ENCODE data around the gene CCDC12. TPM values are rescaled to one million over a fixed set of nuclear protein-coding genes. Genes with fewer than 3 reads are reported as not detected.

The CCDC12 gene
- total RNA-seq, 1 experiment from 2014 or later: 36.0 TPM

DNA sequence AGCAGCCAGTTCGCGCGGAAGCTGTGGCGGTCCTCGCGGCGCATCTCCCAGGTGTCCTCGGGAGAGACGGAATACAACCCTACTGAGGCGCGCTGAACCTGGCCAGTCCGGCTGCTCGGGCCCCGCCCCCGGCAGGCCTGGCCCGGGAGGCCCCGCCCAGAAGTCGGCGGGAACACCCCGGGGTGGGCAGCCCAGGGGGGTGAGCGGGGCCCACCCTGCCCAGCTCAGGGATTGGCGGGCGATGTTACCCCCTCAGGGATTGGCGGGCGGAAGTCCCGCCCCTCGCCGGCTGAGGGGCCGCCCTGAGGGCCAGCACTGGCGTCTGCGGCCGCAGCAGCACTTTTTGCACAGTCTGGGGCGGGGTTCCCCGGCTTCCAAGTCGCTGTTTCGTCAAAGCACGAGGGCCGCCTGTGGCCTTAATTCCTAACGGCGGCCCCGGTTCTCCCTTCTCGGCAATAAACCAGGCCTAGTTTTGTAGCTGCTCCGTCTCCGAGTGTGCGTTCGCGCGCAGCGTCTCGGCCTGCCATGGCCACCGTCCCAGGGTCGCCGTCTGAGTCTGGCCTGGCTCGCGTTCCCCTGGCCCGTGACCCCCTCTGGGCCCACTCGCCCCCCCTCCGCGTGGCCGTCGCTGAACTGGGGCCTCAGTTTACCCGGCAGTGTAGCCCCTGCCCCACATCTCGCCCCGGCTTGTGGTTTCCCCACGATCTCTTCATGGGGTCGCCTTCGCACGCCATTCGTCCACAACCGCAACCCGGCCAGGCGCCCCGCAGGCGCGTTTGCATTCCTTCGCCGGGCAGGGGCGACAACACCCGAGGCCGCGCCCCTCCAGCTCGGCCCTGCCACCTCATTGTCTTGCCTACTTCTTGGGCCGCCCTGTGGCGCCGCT, 32.9 kb upstream of the CCDC12 start:
- DNase-seq (ENCODE audit: low read depth): peak; percentile 94
- in situ Hi-C loops (cut with HindIII; ENCODE audit: low pct_unique_long_range_greater_than_20kb, low sequenced_read_pairs): no loop called here

DNA sequence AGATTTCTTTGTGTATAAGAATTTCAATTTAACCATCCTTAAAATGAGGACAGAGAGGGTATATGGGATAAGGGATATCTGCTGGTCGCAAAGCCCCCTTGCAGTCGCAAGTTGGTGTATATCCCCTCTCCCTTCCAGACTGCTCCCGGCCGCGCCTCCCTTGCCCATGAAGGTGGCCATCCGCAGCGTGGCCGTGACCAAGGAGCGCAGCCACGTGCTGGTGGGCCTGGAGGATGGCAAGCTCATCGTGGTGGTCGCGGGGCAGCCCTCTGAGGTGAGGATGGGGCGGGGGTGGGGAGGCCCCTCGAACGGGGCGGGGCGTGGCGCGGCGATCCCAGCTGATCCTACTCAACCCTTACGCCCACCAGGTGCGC, 32.3 kb upstream of the CCDC12 start:
- in situ Hi-C loops (cut with HindIII; ENCODE audit: low pct_unique_long_range_greater_than_20kb, low sequenced_read_pairs): no loop called here
- no peak for DNase-seq (ENCODE audit: low read depth)

DNA sequence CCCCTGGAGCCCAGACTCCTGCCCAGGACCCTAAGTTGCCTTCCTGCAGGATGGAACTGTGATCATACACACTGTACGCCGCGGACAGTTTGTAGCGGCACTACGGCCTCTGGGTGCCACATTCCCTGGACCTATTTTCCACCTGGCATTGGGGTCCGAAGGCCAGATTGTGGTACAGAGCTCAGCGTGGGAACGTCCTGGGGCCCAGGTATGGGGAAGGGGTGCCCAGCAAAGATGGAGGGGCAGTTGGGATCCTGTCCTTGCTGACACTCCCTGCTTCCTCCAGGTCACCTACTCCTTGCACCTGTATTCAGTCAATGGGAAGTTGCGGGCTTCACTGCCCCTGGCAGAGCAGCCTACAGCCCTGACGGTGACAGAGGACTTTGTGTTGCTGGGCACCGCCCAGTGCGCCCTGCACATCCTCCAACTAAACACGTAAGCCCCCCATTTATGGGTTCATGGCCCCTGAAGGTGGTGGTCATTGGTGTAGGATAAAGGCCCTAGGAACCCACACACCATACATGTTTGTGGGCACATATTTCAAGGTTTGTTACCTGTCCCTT, 31.8 kb upstream of the CCDC12 start:
- in situ Hi-C loops (cut with HindIII; ENCODE audit: low pct_unique_long_range_greater_than_20kb, low sequenced_read_pairs): no loop called here
- DNase-seq (ENCODE audit: low read depth): no peak

DNA sequence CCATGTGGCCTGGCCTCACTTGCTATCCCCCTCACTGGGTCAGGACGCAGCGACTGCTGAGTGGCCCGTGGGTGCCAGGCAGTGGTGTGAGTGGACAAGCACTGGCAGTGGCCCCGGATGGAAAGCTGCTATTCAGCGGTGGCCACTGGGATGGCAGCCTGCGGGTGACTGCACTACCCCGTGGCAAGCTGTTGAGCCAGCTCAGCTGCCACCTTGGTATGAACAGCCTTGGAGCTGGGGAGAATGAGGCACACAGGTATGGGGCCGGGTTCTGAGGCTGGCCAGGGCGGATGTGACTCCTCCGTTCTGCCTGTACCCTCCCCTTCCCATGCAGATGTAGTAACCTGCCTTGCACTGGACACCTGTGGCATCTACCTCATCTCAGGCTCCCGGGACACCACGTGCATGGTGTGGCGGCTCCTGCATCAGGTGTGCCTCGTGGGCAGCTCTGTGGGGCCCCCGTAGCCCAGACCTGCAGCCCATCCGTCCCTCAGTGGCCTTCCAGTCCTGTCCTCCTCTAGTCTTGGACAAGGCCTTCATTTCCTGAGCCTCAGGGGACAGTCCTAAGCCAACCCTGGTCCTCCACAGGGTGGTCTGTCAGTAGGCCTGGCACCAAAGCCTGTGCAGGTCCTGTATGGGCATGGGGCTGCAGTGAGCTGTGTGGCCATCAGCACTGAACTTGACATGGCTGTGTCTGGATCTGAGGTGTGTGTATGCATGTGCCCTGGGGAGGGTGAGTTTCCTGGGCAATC, 31.1 kb upstream of the CCDC12 start:
- no peak for DNase-seq (ENCODE audit: low read depth)
- in situ Hi-C loops (cut with HindIII; ENCODE audit: low pct_unique_long_range_greater_than_20kb, low sequenced_read_pairs): no loop called here

DNA sequence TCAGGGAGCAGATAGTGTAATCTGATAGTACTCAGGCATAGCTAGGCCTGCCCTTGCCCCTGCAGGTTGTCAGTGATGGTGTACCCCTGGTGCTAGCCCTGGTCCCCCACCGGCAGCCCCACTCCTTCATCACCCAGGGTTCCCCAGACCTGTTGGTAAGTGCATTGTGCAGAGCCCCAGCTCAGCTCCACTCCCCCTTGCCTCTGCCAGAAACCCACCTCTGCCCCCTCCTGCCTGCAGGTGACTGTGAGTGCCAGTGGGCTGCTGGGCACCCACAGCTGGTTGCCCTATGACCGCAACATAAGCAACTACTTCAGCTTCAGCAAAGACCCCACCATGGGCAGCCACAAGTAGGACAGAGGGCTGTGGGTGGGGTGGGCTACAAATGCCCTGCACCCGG, 30.5 kb upstream of the CCDC12 start:
- no peak for DNase-seq (ENCODE audit: low read depth)
- in situ Hi-C loops (cut with HindIII; ENCODE audit: low pct_unique_long_range_greater_than_20kb, low sequenced_read_pairs): no loop called here

DNA sequence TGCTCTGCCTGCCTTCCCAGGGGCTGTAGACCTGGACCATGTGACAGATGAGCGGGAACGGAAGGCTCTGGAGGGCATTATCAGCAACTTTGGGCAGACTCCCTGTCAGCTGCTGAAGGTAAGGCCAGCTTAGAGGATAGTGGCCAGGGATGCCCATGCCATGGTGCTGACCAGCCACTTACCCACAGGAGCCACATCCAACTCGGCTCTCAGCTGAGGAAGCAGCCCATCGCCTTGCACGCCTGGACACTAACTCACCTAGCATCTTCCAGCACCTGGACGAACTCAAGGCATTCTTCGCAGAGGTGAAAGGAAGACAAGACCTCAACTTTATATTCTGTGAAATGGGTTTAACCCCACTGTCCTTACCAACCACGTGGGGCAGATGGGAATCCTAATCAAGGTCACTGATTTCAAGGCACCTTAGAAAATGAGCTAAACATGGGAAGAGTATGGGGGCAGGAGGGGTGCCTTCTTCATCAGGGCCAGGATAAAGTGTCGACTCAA, 29.7 kb upstream of the CCDC12 start:
- no peak for DNase-seq (ENCODE audit: low read depth)
- in situ Hi-C loops (cut with HindIII; ENCODE audit: low pct_unique_long_range_greater_than_20kb, low sequenced_read_pairs): no loop called here

DNA sequence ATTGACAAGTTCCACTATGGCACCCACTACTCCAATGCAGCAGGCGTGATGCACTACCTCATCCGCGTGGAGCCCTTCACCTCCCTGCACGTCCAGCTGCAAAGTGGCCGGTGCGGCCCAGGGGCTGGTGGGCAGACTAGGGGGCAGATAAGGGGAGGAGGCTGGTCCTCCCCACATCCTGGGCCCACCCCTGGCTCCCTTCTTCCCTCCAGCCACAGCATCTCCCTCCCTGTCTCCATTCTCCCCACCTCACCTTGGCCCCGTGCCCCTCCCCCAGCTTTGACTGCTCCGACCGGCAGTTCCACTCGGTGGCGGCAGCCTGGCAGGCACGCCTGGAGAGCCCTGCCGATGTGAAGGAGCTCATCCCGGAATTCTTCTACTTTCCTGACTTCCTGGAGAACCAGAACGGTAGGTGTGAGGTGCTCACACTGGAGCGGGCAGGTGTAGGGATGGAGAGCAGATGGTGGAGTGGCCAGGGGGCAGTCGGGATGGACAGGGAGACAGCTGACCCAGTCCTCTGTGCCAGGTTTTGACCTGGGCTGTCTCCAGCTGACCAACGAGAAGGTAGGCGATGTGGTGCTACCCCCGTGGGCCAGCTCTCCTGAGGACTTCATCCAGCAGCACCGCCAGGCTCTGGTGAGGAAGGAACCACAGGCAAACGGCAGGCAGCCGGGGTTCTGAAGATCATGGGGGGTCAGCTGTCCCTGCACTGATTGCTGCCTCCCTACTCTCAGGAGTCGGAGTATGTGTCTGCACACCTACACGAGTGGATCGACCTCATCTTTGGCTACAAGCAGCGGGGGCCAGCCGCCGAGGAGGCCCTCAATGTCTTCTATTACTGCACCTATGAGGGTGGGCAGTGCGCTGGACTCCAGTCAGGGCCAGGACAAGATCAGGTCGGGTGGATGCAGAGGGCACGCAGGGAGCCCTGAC, 28.9 kb upstream of the CCDC12 start:
- no peak for DNase-seq (ENCODE audit: low read depth)
- in situ Hi-C loops (cut with HindIII; ENCODE audit: low pct_unique_long_range_greater_than_20kb, low sequenced_read_pairs): no loop called here

DNA sequence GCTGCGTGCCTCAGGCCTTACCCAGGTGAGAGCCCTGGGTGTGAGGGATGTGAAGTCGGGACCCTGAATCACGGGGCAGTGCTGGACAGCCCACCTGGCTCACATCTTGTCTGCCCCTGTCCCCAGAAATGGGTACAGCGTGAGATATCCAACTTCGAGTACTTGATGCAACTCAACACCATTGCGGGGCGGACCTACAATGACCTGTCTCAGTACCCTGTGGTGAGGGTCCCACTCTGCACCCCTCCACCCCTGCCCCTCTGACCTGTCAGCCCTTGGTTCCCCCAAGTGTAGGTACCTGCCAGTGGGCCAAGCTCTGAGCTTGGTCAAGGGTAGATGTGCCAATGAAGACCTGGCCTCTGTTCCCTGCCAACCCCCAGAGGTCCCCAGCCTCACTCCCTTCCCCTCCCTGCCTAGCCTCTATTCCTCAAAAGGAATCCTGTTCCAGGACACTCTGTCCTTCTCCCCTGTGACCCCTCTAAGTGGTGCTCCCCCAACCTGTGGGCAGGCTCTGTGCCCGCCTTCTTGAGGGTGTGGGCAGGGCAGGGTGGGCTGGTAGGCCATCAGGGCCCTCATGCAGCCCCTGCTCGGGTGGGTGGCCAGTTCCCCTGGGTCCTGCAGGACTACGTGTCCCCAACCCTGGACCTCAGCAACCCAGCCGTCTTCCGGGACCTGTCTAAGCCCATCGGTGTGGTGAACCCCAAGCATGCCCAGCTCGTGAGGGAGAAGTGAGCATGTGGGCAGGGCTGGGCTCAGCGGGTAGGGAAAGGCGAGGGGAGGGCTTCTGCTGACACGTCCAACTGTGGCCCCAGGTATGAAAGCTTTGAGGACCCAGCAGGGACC, 28.0 kb upstream of the CCDC12 start:
- no peak for DNase-seq (ENCODE audit: low read depth)
- in situ Hi-C loops (cut with HindIII; ENCODE audit: low pct_unique_long_range_greater_than_20kb, low sequenced_read_pairs): no loop called here

DNA sequence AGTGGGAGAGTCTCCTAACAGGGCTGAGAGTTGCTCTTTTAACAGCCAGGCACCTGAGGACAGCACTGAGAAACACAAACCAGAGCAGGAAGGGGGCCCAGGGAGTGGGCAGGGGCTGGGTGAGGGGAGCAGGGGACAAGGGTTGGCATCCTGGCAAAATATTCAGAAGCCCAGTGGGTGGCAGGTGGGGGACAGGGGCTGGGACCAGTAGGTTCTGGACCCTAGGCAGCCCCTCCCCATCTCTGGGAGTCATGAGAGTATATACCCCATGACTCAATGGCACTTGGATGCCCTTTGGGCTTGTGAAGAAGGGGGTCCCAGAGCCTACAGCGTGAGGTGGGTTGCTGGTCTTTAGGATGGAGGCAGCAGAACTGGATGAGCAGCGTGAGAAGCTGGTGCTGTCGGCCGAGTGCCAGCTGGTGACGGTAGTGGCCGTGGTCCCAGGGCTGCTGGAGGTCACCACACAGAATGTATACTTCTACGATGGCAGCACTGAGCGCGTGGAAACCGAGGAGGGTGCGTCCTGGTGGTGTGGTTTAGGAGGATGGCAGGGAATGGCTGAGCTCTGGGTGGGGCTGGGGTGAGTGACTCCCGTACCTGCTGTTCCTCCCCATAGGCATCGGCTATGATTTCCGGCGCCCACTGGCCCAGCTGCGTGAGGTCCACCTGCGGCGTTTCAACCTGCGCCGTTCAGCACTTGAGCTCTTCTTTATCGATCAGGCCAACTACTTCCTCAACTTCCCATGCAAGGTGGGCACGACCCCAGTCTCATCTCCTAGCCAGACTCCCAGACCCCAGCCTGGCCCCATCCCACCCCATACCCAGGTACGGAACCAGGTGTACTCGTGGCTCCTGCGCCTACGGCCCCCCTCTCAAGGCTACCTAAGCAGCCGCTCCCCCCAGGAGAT, 27.2 kb upstream of the CCDC12 start:
- no peak for DNase-seq (ENCODE audit: low read depth)
- in situ Hi-C loops (cut with HindIII; ENCODE audit: low pct_unique_long_range_greater_than_20kb, low sequenced_read_pairs): no loop called here

DNA sequence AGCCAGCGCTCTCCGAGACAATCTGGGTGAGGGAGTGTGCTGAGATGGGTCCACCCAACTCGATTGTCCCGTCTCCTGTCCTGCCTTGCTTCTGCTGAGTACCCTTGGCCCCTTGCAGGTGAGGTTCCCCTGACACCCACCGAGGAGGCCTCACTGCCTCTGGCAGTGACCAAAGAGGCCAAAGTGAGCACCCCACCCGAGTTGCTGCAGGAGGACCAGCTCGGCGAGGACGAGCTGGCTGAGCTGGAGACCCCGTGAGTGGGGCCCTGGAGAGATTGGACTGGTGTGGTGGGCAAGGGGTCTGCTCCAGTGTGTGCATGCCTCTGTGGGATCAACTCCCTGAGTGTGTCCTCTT, 26.5 kb upstream of the CCDC12 start:
- DNase-seq (ENCODE audit: low read depth): no peak
- in situ Hi-C loops (cut with HindIII; ENCODE audit: low pct_unique_long_range_greater_than_20kb, low sequenced_read_pairs): no loop called here

DNA sequence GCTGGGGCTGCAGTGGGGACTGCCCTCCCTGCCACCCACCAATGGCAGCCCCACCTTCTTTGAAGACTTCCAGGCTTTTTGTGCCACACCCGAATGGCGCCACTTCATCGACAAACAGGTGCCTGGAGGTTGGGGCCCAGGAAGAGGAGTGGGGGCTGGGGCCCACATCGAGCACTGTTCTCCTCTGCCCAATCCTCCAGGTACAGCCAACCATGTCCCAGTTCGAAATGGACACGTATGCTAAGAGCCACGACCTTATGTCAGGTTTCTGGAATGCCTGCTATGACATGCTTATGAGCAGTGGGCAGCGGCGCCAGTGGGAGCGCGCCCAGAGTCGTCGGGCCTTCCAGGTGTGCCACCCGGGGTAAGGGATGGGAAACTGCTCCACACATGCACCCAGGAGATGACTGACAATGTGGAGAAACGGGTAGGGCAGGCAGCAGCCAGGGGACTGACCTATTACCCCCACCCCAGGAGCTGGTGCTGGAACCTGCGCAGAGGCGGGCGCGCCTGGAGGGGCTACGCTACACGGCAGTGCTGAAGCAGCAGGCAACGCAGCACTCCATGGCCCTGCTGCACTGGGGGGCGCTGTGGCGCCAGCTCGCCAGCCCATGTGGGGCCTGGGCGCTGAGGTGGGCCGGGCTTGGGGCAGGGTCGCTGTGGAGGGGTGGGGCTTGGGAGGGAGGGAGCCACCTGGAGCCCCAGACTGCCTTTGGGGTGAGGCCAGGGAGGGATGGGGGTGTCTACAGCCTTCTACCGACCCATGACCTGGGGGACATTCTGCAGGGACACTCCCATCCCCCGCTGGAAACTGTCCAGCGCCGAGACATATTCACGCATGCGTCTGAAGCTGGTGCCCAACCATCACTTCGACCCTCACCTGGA, 25.9 kb upstream of the CCDC12 start:
- DNase-seq (ENCODE audit: low read depth): no peak
- in situ Hi-C loops (cut with HindIII; ENCODE audit: low pct_unique_long_range_greater_than_20kb, low sequenced_read_pairs): no loop called here

DNA sequence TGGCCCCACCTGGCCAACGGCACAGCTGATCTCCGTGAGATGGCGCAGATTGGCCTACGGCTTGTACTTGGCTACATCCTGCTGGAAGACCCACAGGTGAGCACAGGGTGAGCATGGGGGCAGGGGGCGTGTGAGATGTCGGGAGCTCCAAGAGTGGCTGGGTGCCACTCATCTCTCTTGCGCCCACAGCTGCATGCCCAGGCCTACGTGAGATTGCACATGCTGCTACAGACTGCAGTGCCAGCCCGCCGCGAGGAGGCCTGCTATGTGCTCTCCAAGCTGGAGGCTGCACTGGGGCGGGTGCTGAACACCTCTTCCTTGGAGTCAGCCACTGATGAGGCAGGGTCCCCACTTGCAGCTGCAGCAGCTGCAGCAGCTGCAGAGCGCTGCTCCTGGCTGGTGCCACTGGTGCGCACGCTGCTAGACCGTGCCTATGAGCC, 25.2 kb upstream of the CCDC12 start:
- DNase-seq (ENCODE audit: low read depth): no peak
- in situ Hi-C loops (cut with HindIII; ENCODE audit: low pct_unique_long_range_greater_than_20kb, low sequenced_read_pairs): no loop called here

DNA sequence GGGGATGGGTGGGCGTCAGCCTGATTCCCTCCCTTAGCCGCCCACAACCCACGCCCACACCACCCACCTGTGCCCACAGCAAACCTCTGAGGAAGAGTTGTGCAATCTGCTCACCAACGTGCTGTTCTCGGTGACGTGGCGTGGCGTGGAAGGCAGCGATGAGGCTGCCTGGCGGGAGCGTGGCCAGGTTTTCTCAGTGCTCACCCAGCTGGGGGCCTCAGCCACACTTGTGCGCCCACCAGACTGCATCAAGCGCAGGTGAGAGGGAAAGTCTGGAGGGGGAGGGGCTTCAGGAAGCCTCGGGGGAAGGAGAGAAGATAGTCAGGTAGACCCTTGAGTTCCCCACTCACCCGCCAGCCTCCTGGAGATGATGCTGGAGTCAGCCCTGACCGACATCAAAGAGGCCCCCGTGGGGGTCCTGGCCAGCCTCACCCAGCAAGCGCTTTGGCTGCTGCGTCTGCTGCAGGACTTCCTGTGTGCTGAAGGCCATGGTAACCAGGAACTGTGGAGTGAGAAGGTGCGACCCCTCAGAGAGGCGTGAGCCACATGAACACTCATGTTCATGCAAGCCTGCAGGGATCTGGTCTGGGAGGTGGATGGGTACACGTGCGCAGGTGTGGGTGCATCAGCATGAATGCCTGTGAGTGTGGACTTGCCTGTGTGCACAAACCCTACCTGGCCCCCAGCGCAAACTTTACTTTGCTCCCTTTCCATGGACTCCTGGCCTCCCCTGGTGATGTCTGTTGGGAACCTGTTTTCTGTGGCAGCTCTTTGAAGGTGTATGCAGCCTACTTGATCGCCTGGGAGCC, 24.6 kb upstream of the CCDC12 start:
- in situ Hi-C loops (cut with HindIII; ENCODE audit: low pct_unique_long_range_greater_than_20kb, low sequenced_read_pairs): no loop called here
- DNase-seq (ENCODE audit: low read depth): no peak

DNA sequence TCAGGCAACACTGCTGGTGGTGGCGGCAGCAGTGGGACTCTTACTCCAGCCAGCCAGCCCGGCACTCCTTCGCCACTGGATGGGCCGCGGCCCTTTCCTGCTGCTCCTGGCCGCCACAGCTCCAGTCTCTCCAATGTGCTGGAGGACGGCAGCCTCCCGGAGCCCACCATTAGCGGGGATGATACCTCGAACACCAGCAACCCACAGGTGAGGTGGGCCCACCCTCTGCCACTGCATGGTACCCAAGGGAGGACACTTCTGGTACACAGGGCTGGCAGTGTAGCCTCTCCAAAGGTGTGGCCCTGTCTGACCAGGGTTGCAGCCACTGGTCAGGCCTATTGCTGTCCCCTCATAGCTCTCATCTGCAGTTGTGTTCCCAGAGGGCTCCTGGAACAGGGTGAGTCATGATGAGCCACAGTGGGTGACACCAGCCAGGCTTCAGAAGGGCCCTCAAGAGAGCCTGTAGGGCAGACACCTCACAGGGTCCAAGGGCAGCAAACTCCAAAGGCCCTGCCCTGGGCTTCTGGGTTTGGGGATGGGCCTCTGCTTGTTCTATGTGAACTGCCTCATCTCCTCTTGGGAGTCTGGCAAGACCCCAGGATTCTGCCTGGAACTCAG, 23.8 kb upstream of the CCDC12 start:
- DNase-seq (ENCODE audit: low read depth): no peak
- in situ Hi-C loops (cut with HindIII; ENCODE audit: low pct_unique_long_range_greater_than_20kb, low sequenced_read_pairs): no loop called here
